ENCODE measurements around the gene SCAMP4.
A peak's percentile ranks its signal among the peaks of the same experiment; 100 is the strongest.

The SCAMP4 gene

DNA sequence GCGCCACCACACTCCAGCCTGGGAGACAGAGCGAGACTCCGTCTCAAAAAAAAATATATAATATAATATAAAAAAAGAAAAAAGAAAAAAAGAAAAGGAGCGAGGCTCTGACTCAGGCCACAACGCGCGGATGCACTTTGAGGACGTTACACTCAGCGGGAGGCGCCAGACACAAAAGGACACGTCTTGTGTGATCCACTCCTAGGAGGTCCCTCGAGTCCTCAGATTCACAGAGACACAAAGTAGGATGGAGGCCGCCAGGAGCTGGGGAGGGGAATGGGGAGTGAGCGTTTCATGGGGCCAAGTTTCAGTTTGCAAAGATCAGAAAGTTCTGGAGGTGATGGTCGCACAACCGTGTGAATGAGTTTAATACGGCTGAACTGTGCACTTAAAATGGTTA, 11.4 kb upstream of the SCAMP4 start:
- H3K27ac ChIP-seq (replicated peaks), result no peak overlapping the region
- H3K27me3 ChIP-seq (ENCODE audit: insufficient read depth, poor library complexity, severe bottlenecking), result no peaks in the 10 kb centered on the region
- no peak overlapping the region for H3K4me3 ChIP-seq (replicated peaks; ENCODE audit: insufficient read depth, low read length)
- no peak for DNase-seq (ENCODE audit: low read depth in 1 of 2, low spot score in 1 of 2)
- TF ChIP-seq GABPA (IDR thresholded peaks at IDR 0.05; ENCODE audit: low read depth), result no peak
- TF ChIP-seq SPI1 (IDR thresholded peaks at IDR 0.05; ENCODE audit: borderline replicate concordance, low read depth), result no peak
- no peak for TF ChIP-seq POLR2AphosphoS5 (IDR thresholded peaks at IDR 0.05; ENCODE audit: low read depth)
- TF ChIP-seq, protein P1, sequence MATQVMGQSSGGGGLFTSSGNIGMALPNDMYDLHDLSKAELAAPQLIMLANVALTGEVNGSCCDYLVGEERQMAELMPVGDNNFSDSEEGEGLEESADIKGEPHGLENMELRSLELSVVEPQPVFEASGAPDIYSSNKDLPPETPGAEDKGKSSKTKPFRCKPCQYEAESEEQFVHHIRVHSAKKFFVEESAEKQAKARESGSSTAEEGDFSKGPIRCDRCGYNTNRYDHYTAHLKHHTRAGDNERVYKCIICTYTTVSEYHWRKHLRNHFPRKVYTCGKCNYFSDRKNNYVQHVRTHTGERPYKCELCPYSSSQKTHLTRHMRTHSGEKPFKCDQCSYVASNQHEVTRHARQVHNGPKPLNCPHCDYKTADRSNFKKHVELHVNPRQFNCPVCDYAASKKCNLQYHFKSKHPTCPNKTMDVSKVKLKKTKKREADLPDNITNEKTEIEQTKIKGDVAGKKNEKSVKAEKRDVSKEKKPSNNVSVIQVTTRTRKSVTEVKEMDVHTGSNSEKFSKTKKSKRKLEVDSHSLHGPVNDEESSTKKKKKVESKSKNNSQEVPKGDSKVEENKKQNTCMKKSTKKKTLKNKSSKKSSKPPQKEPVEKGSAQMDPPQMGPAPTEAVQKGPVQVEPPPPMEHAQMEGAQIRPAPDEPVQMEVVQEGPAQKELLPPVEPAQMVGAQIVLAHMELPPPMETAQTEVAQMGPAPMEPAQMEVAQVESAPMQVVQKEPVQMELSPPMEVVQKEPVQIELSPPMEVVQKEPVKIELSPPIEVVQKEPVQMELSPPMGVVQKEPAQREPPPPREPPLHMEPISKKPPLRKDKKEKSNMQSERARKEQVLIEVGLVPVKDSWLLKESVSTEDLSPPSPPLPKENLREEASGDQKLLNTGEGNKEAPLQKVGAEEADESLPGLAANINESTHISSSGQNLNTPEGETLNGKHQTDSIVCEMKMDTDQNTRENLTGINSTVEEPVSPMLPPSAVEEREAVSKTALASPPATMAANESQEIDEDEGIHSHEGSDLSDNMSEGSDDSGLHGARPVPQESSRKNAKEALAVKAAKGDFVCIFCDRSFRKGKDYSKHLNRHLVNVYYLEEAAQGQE (IDR thresholded peaks at IDR 0.05; ENCODE audit: insufficient replicate concordance, low read depth), result no peak
- TF ChIP-seq CTCF (IDR thresholded peaks at IDR 0.05; ENCODE audit: insufficient read depth, low read length), result no peak

- DNase-seq (ENCODE audit: low read depth in 1 of 2, low spot score in 1 of 2), result peak in 1 of 2 experiments; percentile 33
- H3K27me3 ChIP-seq (ENCODE audit: insufficient read depth, poor library complexity, severe bottlenecking), result no peaks in the 10 kb centered on the region
- TF ChIP-seq, protein P1 (IDR thresholded peaks at IDR 0.05; ENCODE audit: insufficient replicate concordance, low read depth), result no peak
- TF ChIP-seq CTCF (IDR thresholded peaks at IDR 0.05; ENCODE audit: insufficient read depth, low read length), result no peak
- TF ChIP-seq SPI1 (IDR thresholded peaks at IDR 0.05; ENCODE audit: borderline replicate concordance, low read depth), result no peak
- TF ChIP-seq POLR2AphosphoS5 (IDR thresholded peaks at IDR 0.05; ENCODE audit: low read depth), result no peak
- no peak for TF ChIP-seq GABPA (IDR thresholded peaks at IDR 0.05; ENCODE audit: low read depth)
- no peak overlapping the region for H3K4me3 ChIP-seq (replicated peaks; ENCODE audit: insufficient read depth, low read length)
- H3K27ac ChIP-seq (replicated peaks), result peak overlapping the region; percentile 76
Observed at GRCh38 chr19:1896508-1896907, 8.7 kb upstream of the SCAMP4 start.

GRCh38 chr19:1901940-1902404, 3.2 kb upstream of the SCAMP4 start:
- Histone ChIP-seq H3K27ac (replicated peaks) (peak overlapping the region; percentile 75), H3K4me3 (replicated peaks; ENCODE audit: insufficient read depth, low read length) (no peak overlapping the region), H3K27me3 (ENCODE audit: insufficient read depth, poor library complexity, severe bottlenecking) (no peaks in the 10 kb centered on the region)
- DNase-seq (ENCODE audit: low read depth in 1 of 2, low spot score in 1 of 2), result peak; percentile 78 to 89
- peak; percentile 41; the same call in 1 of the 2 replicates for TF ChIP-seq POLR2AphosphoS5 (IDR thresholded peaks at IDR 0.05; ENCODE audit: low read depth)
- TF ChIP-seq, protein P1 (IDR thresholded peaks at IDR 0.05; ENCODE audit: insufficient replicate concordance, low read depth), result no peak
- peak; percentile 70 for TF ChIP-seq SPI1 (IDR thresholded peaks at IDR 0.05; ENCODE audit: borderline replicate concordance, low read depth)
